HUES48 (cell line): ENCODE results near the gene WDR27.

Experiments
- H3K27ac ChIP-seq: one replicate; pipeline ENCODE4 v1.7.0; 2013; ENCODE audit warnings: low read depth, low read length, inconsistent platforms
- H3K27me3 ChIP-seq: 2 replicates; pipeline ENCODE4 v1.6.1; 2013; ENCODE audit warnings: mild to moderate bottlenecking, low read length; ENCODE audit not compliant: control insufficient read depth, insufficient read depth
- H3K36me3 ChIP-seq: 2 replicates; pipeline ENCODE4 v1.6.1; 2013; ENCODE audit warnings: low read length; ENCODE audit not compliant: control insufficient read depth, insufficient read depth
- H3K4me1 ChIP-seq: 2 replicates; pipeline ENCODE4 v1.6.1; 2013; ENCODE audit warnings: mild to moderate bottlenecking, low read length; ENCODE audit not compliant: control insufficient read depth, insufficient read depth
- H3K4me3 ChIP-seq: 2 replicates; pipeline ENCODE4 v1.5.1; 2013; ENCODE audit warnings: mild to moderate bottlenecking, low read depth, low read length
- H3K9ac ChIP-seq: 2 replicates; pipeline ENCODE4 v1.6.1; 2013; ENCODE audit warnings: mild to moderate bottlenecking, low read depth, low read length, moderate library complexity
- H3K9me3 ChIP-seq: 2 replicates; pipeline ENCODE4 v1.6.1; 2013; ENCODE audit warnings: low read length; ENCODE audit not compliant: control insufficient read depth, insufficient read depth

WDR27 gene

DNA sequence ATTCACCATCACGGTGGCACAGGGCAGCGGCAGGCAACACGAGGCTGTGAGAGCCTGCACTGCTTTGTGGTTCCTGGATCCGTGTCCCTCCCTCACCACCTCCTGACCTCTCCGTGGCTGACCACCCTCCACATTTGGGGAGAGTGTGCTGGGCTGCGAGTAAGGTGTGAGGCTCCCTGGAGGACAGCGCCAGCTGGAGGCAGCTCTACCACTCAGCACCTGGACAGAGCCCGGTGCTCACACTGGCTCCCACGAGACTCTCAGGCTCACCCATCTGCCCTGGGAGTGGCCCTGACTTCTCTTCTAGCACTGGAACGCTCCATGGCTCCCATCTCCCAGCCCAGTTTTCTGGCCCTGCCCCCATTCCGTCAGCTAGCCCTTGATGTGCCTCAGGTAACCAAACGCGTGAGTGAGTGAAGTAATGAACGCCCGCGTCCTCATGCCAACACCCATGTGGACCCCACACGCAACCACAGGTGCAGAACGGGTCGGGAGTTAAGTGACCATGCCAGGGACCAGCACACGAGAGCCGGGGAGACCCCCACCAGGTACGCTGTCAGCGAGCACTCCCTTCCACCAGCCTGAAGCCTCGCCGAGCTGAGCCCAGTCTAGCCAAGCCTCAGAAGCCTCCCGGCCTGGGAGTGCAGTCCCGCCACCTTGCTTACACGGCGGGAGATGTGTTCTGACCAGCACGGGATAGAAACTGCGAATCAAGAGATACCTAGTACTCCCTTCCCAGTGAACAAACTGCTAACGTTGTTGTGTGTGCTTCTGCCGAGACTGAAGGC lies 137.2 kb downstream of the WDR27 start:
- Histone ChIP-seq H3K9me3 (no peaks in the 10 kb centered on the region), H3K36me3 (0 out of 2 replicates have a peak, but pooled peaks cover 3% of the 10 kb centered on the region), H3K4me3 (no peak overlapping the region), H3K4me1 (no peaks in the 10 kb centered on the region), H3K27me3 (no peaks in the 10 kb centered on the region), H3K9ac (no peak overlapping the region), H3K27ac (no peak overlapping the region)

- H3K9ac ChIP-seq = no peak overlapping the region
- no peaks in the 10 kb centered on the region for H3K27me3 ChIP-seq
- no peak overlapping the region for H3K4me3 ChIP-seq
- H3K4me1 ChIP-seq = peaks cover 6% of the 10 kb centered on the region; the same call in 1 of the 2 replicates
- H3K36me3 ChIP-seq = peaks cover 20% of the 10 kb centered on the region; the same call in 1 of the 2 replicates
- no peak overlapping the region for H3K27ac ChIP-seq
- no peaks in the 10 kb centered on the region for H3K9me3 ChIP-seq
Measured at GRCh38 chr6:169561665-169562064, 140.2 kb downstream of the WDR27 start.

- H3K27me3 ChIP-seq = no peaks in the 10 kb centered on the region
- peaks cover 20% of the 10 kb centered on the region; the same call in 1 of the 2 replicates for H3K36me3 ChIP-seq
- no peak overlapping the region for H3K9ac ChIP-seq
- no peak overlapping the region for H3K27ac ChIP-seq
- H3K9me3 ChIP-seq = no peaks in the 10 kb centered on the region
- H3K4me1 ChIP-seq = peaks cover 7% of the 10 kb centered on the region; the same call in 1 of the 2 replicates
- H3K4me3 ChIP-seq = no peak overlapping the region
Measured at GRCh38 chr6:169559592-169559991, 142.2 kb downstream of the WDR27 start.

DNA sequence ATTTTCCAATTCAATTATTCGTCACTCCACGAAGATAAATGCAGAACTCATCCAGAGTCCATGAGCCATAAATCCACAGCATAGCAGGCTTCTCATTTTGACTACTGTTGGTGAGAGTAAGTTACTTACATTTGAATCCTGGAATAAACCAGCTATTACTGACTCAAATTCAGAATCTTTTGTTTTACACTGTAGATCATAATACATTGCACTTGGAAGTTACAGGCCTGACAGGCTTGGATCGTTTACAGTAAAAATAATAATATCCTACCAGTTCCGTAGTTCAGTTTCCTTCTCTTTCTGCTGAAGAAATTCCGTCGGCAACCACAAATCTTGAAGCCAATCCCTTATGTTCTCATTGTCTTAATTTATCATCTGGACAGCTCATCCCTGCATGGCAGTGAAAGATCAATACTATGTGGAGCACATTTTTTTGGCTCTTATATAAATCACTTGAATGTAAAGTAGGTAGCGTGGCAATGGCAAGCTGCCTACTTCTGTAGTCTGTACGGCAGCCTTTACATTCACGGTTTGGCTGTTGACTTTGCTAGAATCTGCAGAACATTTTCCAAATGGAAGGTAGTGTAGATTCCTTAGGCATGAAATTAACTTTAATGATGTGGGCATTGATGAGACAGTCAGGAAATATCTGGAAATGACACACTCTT lies 142.9 kb downstream of the WDR27 start:
- Histone ChIP-seq H3K36me3 (peaks cover 20% of the 10 kb centered on the region; the same call in 1 of the 2 replicates), H3K4me1 (peaks cover 7% of the 10 kb centered on the region; the same call in 1 of the 2 replicates), H3K4me3 (no peak overlapping the region), H3K27ac (no peak overlapping the region), H3K9me3 (no peaks in the 10 kb centered on the region), H3K27me3 (no peaks in the 10 kb centered on the region), H3K9ac (no peak overlapping the region)

- Histone ChIP-seq H3K4me1 (peaks cover 7% of the 10 kb centered on the region; the same call in 1 of the 2 replicates), H3K9me3 (no peaks in the 10 kb centered on the region), H3K27me3 (no peaks in the 10 kb centered on the region), H3K36me3 (peaks cover 20% of the 10 kb centered on the region; the same call in 1 of the 2 replicates), H3K27ac (no peak overlapping the region), H3K4me3 (no peak overlapping the region), H3K9ac (no peak overlapping the region)
Measured at GRCh38 chr6:169558378-169558773, 143.5 kb downstream of the WDR27 start.

- Histone ChIP-seq H3K9me3 (no peaks in the 10 kb centered on the region), H3K4me3 (no peak overlapping the region), H3K4me1 (peaks cover 7% of the 10 kb centered on the region; the same call in 1 of the 2 replicates), H3K9ac (no peak overlapping the region), H3K36me3 (peaks cover 20% of the 10 kb centered on the region; the same call in 1 of the 2 replicates), H3K27me3 (no peaks in the 10 kb centered on the region), H3K27ac (no peak overlapping the region)
Measured at GRCh38 chr6:169557887-169558286, 143.9 kb downstream of the WDR27 start.

- H3K27ac ChIP-seq = no peak overlapping the region
- peaks cover 7% of the 10 kb centered on the region; the same call in 1 of the 2 replicates for H3K4me1 ChIP-seq
- no peak overlapping the region for H3K4me3 ChIP-seq
- H3K27me3 ChIP-seq = no peaks in the 10 kb centered on the region
- peaks cover 20% of the 10 kb centered on the region; the same call in 1 of the 2 replicates for H3K36me3 ChIP-seq
- no peaks in the 10 kb centered on the region for H3K9me3 ChIP-seq
- no peak overlapping the region for H3K9ac ChIP-seq
Measured at GRCh38 chr6:169556758-169557548, 144.9 kb downstream of the WDR27 start.

DNA sequence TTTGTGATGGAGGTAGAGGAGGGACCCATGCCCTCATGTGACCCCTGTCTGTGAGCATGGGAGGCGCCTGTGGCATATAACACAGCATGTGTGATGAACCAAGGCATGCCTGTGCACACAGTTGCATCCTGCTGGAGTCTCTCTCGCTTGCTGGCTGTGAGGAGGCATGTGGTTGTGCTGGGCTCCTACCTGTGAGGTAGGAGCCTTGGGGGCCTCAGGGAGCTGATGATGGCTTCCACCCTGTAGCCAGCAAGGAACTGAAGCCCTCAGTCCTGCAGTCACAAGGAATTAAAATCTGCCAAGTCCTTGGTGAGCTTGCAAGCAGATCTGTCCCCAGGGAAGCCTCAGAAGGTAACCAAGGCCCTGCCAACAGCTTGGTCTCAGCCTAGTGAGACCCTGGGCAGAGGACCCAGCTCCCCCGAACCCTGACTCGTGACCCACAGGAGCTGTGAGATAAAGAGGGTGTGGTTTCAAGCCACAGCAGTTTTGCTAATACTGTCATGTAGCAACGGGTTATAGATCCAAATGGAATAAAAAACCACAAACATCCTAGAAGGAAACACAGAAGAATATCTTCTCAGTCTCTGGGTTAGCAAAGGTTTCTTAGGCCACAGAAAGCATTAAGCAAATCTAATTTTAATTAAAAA lies 145.7 kb downstream of the WDR27 start:
- no peak overlapping the region for H3K27ac ChIP-seq
- H3K4me3 ChIP-seq = no peak overlapping the region
- H3K9me3 ChIP-seq = no peaks in the 10 kb centered on the region
- H3K36me3 ChIP-seq = peaks cover 20% of the 10 kb centered on the region; the same call in 1 of the 2 replicates
- peaks cover 7% of the 10 kb centered on the region; the same call in 1 of the 2 replicates for H3K4me1 ChIP-seq
- H3K27me3 ChIP-seq = no peaks in the 10 kb centered on the region
- H3K9ac ChIP-seq = no peak overlapping the region

- H3K4me3 ChIP-seq = no peak overlapping the region
- no peak overlapping the region for H3K9ac ChIP-seq
- H3K27ac ChIP-seq = no peak overlapping the region
- no peaks in the 10 kb centered on the region for H3K4me1 ChIP-seq
- H3K27me3 ChIP-seq = no peaks in the 10 kb centered on the region
- H3K9me3 ChIP-seq = peaks cover 11% of the 10 kb centered on the region
- H3K36me3 ChIP-seq = no peaks in the 10 kb centered on the region
Measured at GRCh38 chr6:169545982-169546381, 155.8 kb downstream of the WDR27 start.

GRCh38 chr6:169543704-169544103 lies 158.1 kb downstream of the WDR27 start:
- H3K27me3 ChIP-seq = no peaks in the 10 kb centered on the region
- no peaks in the 10 kb centered on the region for H3K4me1 ChIP-seq
- H3K4me3 ChIP-seq = no peak overlapping the region
- no peak overlapping the region for H3K9ac ChIP-seq
- H3K9me3 ChIP-seq = peaks cover 7% of the 10 kb centered on the region
- no peak overlapping the region for H3K27ac ChIP-seq
- H3K36me3 ChIP-seq = no peaks in the 10 kb centered on the region
